Measurements from ENCODE around the gene STK38.

The STK38 gene

DNA sequence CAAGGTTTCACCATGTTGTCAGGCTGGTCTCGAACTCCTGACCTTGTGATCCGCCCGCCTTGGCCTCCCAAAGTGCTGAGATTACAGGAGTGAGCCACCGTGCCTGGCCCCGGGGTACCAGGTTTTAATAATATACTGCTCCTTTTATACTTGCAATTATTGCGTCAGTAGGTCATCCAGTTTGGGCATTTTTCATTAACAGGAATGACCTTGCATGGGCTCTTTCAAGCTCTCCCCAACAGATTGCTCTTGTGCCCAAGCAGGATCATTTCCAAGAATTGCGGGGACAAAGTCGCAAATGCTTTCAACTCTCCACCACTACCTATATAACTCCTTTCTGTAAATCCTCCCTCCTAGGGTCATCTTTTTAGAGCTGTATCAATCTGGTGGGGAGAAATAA lies 23.8 kb downstream of the STK38 start:
- no peak overlapping the region for H3K9ac ChIP-seq (ENCODE audit: low read depth, low read length)
- peaks cover 5% of the 10 kb centered on the region for H3K36me3 ChIP-seq (ENCODE audit: insufficient read depth, low read length)
- H3K4me1 ChIP-seq (ENCODE audit: insufficient read depth, low read length) = no peaks in the 10 kb centered on the region
- no peaks in the 10 kb centered on the region for H3K9me3 ChIP-seq (ENCODE audit: control insufficient read depth, insufficient read depth, low read length)

DNA sequence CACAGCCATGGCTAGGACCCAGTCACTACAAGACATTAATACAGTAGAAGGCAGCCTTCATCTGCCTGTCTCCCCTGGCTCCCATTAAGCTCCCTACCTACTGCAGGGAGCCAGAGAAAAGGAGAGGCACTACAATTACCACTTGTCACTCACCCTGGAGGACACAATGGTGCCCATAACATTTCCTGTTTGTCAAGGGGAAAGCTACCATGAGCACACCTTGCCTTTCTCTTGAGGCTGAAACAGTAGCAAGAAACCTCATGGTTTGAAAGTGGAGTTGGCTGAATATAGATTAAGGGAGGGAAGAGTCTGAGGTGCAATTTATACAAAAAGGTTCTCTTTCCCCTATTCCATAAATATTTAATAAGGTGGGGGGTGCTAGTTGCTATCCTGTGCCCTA lies 27.9 kb downstream of the STK38 start:
- Histone ChIP-seq H3K9ac (ENCODE audit: low read depth, low read length) (no peak overlapping the region), H3K4me1 (ENCODE audit: insufficient read depth, low read length) (no peaks in the 10 kb centered on the region), H3K9me3 (ENCODE audit: control insufficient read depth, insufficient read depth, low read length) (no peaks in the 10 kb centered on the region), H3K36me3 (ENCODE audit: insufficient read depth, low read length) (peaks cover 5% of the 10 kb centered on the region)

DNA sequence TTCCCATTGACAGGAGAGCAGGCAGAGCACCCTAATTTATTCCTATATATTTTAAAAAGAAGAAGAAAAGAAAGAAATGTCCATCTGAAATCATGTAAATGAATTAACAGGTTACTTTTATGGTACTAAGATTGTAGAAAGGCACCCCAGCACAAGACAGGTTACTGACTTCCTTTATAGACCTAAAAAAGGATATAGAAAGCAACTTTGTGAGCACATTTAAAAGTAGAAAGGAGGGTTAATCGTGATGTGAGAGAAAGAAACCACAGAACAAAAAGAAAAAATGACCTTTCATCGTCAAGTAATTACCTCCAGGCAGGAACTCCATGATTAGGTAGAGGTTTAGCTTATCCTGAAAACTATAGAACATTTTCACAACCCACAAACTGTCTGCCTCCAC lies 29.9 kb downstream of the STK38 start:
- H3K9me3 ChIP-seq (ENCODE audit: control insufficient read depth, insufficient read depth, low read length) = no peaks in the 10 kb centered on the region
- no peak overlapping the region for H3K9ac ChIP-seq (ENCODE audit: low read depth, low read length)
- peaks cover 5% of the 10 kb centered on the region for H3K36me3 ChIP-seq (ENCODE audit: insufficient read depth, low read length)
- no peaks in the 10 kb centered on the region for H3K4me1 ChIP-seq (ENCODE audit: insufficient read depth, low read length)

DNA sequence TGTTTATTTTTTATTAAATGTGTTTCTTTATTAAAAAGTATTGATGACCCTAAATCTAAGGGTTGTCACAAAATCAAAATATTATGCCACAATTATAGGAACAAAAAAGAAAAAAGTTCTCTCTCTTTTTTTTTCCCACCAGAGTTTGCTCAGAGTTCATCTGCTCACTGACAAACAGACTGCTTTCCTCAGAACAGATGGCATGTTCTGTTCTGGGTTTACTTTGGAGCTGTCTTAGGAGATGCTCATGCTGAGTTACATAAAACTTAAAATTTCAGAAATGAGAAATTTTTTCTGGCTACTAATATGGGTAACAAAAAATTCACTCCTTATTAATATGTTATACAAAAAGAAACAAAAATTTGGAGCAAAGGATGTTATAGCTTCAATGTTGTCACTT lies 30.3 kb downstream of the STK38 start:
- Histone ChIP-seq H3K9me3 (ENCODE audit: control insufficient read depth, insufficient read depth, low read length) (no peaks in the 10 kb centered on the region), H3K9ac (ENCODE audit: low read depth, low read length) (no peak overlapping the region), H3K4me1 (ENCODE audit: insufficient read depth, low read length) (no peaks in the 10 kb centered on the region), H3K36me3 (ENCODE audit: insufficient read depth, low read length) (peaks cover 5% of the 10 kb centered on the region)

DNA sequence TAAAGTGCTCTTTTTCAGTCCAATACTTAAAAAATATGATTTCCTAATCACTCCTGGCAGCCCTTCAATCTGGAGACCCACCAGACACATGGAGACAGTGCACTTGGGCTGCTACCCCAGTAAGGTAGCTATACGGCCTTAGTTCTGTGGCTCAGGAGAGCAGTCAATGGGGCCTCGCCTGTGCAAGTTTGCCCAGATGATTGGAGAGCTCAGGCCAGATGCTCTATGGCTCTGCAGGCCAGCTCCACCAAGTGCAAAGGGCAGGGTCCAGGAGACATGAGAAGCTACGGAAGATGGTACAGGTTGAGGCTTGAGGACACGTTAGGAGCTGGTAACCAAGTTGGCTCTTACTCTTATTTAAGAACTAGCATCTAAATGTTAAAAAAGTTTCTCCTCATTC lies 30.7 kb downstream of the STK38 start:
- Histone ChIP-seq H3K36me3 (ENCODE audit: insufficient read depth, low read length) (peaks cover 5% of the 10 kb centered on the region), H3K9me3 (ENCODE audit: control insufficient read depth, insufficient read depth, low read length) (no peaks in the 10 kb centered on the region), H3K9ac (ENCODE audit: low read depth, low read length) (no peak overlapping the region), H3K4me1 (ENCODE audit: insufficient read depth, low read length) (no peaks in the 10 kb centered on the region)

GRCh38 chr6:36515844-36516243 lies 31.4 kb downstream of the STK38 start:
- Histone ChIP-seq H3K36me3 (ENCODE audit: insufficient read depth, low read length) (peaks cover 4% of the 10 kb centered on the region), H3K4me1 (ENCODE audit: insufficient read depth, low read length) (no peaks in the 10 kb centered on the region), H3K9me3 (ENCODE audit: control insufficient read depth, insufficient read depth, low read length) (no peaks in the 10 kb centered on the region), H3K9ac (ENCODE audit: low read depth, low read length) (no peak overlapping the region)

DNA sequence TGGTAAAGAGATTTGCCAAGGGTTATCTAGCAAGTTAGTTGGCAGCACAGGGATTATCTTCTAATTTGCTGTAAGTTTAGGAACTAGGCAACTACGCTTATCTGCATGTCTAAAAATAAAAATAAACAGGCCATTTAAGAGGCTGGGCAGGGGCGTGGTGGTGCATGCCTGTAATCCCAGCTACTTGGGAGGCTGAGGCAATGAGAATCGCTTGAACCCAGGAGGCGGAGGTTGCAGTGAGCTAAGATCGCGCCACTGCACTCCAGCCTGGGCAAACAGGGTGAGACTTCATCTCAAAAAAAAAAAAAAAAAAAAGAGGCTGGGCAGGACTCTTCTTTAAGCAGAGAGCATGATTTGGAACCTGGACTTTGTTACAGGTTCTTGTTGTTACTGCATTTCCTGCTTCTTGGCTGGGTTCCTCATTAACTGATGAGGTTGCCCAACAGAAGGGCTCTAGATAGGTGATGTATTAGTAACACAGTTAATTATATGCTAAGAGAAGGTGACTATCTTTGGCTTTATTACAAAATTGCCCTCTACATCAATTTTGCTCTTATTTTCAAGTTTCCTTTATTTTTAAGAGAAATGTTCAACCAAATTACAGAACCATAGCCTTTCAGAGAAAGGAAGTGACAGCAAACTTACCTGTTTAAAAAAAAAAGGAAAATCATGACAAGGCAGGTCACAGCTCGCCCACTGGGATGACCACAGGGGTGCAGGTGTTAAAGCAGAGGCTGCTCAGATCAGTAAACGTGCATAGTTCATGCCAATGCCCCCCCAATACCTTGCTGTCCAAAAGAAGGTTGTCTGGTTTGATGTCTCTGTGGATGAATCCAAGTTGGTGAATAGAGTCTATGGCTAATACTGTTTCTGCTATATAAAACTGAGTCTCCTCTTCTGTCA lies 32.5 kb downstream of the STK38 start:
- Histone ChIP-seq H3K36me3 (ENCODE audit: insufficient read depth, low read length) (no peaks in the 10 kb centered on the region; the same call in 1 of the 2 replicates), H3K4me1 (ENCODE audit: insufficient read depth, low read length) (no peaks in the 10 kb centered on the region), H3K9ac (ENCODE audit: low read depth, low read length) (no peak overlapping the region)

DNA sequence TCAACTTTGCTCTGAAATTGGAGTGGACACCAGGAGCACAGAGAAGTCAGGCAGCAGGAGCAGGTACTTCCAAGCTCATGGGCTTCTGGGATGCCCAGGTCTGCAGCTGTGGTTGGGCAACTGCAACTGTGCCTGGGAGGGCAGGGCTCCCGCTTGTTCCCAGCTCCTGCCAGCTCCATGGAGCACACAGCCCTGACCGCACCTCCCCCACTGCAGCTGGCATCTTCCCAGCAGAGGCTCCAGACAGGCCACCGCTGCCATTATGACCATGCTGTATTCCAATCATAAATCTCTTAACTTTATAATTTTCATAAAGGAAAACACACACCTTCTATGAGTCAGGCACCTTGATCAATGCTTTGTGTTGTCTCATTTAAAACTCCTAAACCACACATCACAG lies 36.9 kb downstream of the STK38 start:
- H3K4me1 ChIP-seq (ENCODE audit: insufficient read depth, low read length) = no peaks in the 10 kb centered on the region
- H3K9me3 ChIP-seq (ENCODE audit: control insufficient read depth, insufficient read depth, low read length) = no peaks in the 10 kb centered on the region
- no peak overlapping the region for H3K9ac ChIP-seq (ENCODE audit: low read depth, low read length)
- no peaks in the 10 kb centered on the region; the same call in none of the 2 replicates for H3K36me3 ChIP-seq (ENCODE audit: insufficient read depth, low read length)

More for the DNA sequence above, 32.5 kb downstream of the STK38 start:
- no peaks in the 10 kb centered on the region for H3K9me3 ChIP-seq (ENCODE audit: control insufficient read depth, insufficient read depth, low read length)

DNA sequence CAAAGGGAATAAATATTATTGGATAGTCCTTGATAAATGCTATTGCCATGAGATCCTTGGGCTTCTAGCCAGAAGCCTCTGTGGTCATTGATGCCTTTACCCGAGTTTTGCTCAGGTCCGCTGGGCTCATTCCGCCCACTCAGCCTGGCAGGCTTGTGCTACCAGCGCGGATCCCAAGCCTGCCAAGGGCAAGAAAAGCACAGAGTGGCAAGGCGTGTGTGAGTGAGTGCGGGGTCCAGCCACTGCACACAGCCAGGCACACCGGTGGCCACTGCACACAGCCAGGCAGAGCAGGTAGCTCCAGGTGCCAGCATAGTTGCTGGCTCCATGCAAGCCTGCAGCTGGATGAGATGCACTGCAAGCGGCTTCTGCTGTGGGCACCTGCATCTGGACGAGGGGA lies 38.7 kb downstream of the STK38 start:
- Histone ChIP-seq H3K9ac (ENCODE audit: low read depth, low read length) (no peak overlapping the region), H3K36me3 (ENCODE audit: insufficient read depth, low read length) (no peaks in the 10 kb centered on the region; the same call in 1 of the 2 replicates), H3K4me1 (ENCODE audit: insufficient read depth, low read length) (no peaks in the 10 kb centered on the region), H3K9me3 (ENCODE audit: control insufficient read depth, insufficient read depth, low read length) (no peaks in the 10 kb centered on the region)

DNA sequence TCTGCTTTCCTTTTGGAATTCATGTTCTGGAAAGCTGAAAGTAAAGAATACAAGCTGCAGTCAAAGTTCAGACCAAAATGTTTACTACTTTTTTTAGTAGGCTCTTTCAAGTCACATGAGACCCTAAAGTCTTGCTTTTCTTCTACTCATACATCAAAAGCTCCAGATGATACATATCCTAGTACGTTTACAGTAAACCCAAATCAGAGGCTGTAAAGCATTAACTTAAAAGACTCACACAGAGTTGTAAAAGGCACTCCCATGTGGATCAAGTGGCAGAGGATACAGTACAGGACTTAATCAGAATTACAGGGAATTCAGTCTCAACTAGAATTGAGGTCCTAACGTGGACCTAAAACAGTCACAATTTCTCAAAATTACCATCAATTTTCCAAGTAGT lies 40.7 kb downstream of the STK38 start:
- no peaks in the 10 kb centered on the region; the same call in 1 of the 2 replicates for H3K36me3 ChIP-seq (ENCODE audit: insufficient read depth, low read length)

GRCh38 chr6:36505744-36506534 lies 41.3 kb downstream of the STK38 start:
- no peaks in the 10 kb centered on the region for H3K9me3 ChIP-seq (ENCODE audit: control insufficient read depth, insufficient read depth, low read length)
- H3K4me1 ChIP-seq (ENCODE audit: insufficient read depth, low read length) = no peaks in the 10 kb centered on the region
- no peak overlapping the region for H3K9ac ChIP-seq (ENCODE audit: low read depth, low read length)
- no peaks in the 10 kb centered on the region; the same call in 1 of the 2 replicates for H3K36me3 ChIP-seq (ENCODE audit: insufficient read depth, low read length)

More for the DNA sequence above, 40.7 kb downstream of the STK38 start:
- Histone ChIP-seq H3K9me3 (ENCODE audit: control insufficient read depth, insufficient read depth, low read length) (no peaks in the 10 kb centered on the region), H3K9ac (ENCODE audit: low read depth, low read length) (no peak overlapping the region), H3K4me1 (ENCODE audit: insufficient read depth, low read length) (no peaks in the 10 kb centered on the region)

- no peaks in the 10 kb centered on the region for H3K9me3 ChIP-seq (ENCODE audit: control insufficient read depth, insufficient read depth, low read length)
- H3K9ac ChIP-seq (ENCODE audit: low read depth, low read length) = no peak overlapping the region
- H3K4me1 ChIP-seq (ENCODE audit: insufficient read depth, low read length) = no peaks in the 10 kb centered on the region
- H3K36me3 ChIP-seq (ENCODE audit: insufficient read depth, low read length) = no peaks in the 10 kb centered on the region; the same call in 1 of the 2 replicates
Measured at GRCh38 chr6:36504982-36505381, 42.3 kb downstream of the STK38 start.

DNA sequence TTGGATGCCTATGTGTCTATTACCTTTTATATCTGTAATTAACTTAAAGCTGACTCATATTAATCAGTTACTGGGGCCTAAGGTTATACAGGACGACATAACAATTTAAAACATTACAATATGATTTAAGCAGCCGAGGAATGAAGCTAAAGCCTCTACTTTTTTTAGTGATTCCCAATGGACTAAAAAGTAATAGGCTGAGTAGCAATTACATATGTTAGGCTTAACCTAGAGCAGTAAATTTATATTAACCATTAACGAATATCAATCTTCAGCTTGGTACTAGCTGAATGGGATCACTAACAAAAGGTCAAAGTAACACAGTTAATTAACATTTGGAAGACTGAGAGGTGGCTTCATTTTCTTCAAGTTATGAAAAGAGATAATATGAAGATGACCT lies 43.1 kb downstream of the STK38 start:
- H3K4me1 ChIP-seq (ENCODE audit: insufficient read depth, low read length) = no peaks in the 10 kb centered on the region
- H3K9me3 ChIP-seq (ENCODE audit: control insufficient read depth, insufficient read depth, low read length) = no peaks in the 10 kb centered on the region
- no peak overlapping the region for H3K9ac ChIP-seq (ENCODE audit: low read depth, low read length)
- no peaks in the 10 kb centered on the region; the same call in 1 of the 2 replicates for H3K36me3 ChIP-seq (ENCODE audit: insufficient read depth, low read length)

DNA sequence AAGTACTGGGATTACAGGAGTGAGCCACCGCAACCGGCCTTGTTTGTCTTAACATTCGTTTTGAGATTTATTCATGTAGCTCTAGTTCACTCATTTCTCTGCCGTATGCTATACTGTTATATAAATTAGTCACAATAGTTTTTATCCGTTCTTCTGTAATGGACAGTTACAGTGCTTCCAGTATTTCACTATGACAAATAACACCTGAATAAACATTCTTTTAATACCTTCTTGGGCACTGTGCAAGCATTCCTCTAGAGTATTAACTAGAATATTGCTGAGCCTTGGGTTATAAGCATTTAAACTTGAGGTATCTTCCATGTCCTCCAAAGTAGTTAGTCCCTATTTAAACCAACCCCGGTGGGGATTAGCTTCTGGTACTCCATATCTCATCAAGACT lies 45.6 kb downstream of the STK38 start:
- Histone ChIP-seq H3K4me1 (ENCODE audit: insufficient read depth, low read length) (no peaks in the 10 kb centered on the region), H3K9ac (ENCODE audit: low read depth, low read length) (no peak overlapping the region), H3K9me3 (ENCODE audit: control insufficient read depth, insufficient read depth, low read length) (no peaks in the 10 kb centered on the region), H3K36me3 (ENCODE audit: insufficient read depth, low read length) (no peaks in the 10 kb centered on the region; the same call in 1 of the 2 replicates)
